ENCODE data around the gene ALG1L2. TPM values are rescaled to one million over a fixed set of nuclear protein-coding genes. Genes with fewer than 3 reads are reported as not detected.
"Not testable (repeated sequence)": the region's sequence is repeated elsewhere in the genome, so short reads cannot be mapped to it uniquely, and the experiment has no call there.

ALG1L2 gene
- polyA plus RNA-seq, 3 donors = not detected

DNA sequence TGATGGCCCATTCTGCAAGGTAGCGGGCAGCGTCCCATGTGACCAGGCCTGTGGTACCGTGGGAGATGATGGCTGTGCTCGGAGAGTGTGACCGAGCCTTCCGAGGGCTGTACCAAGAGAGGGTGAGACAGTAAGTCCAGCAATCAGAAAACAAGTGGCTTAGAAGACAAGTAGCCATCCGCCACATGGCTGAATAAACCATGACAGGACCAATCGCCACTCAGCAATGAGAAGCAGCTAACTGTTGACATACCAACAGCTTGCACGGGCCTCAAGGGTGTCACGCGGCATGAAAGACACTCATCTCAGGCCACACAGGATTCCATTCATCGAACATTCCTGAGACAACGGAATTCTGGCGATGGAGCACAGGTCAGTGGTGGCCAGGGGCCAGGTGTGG, 22.6 kb downstream of the ALG1L2 start:
- H4K20me1 ChIP-seq (ENCODE audit: insufficient read depth, low read length); H3K4me3 Mint-ChIP-seq; H3K4me3 ChIP-seq (replicated peaks in 1 of 3; ENCODE audit: low read depth in 2 of 3, low read length in 3 of 3); H3K4me2 ChIP-seq (replicated peaks; ENCODE audit: extremely low read depth, low read length, poor library complexity, severe bottlenecking); H3K27ac Mint-ChIP-seq; H3K79me2 ChIP-seq (ENCODE audit: insufficient read depth, low read length); H3K27me3 ChIP-seq (ENCODE audit: control insufficient read depth in 2 of 2, insufficient read depth in 2 of 2, low read length in 2 of 2); H3K27me3 Mint-ChIP-seq (ENCODE audit: low read depth in 3 of 3); H3K27ac ChIP-seq (ENCODE audit: low read depth in 1 of 2, low read length in 2 of 2); H3K4me1 Mint-ChIP-seq; H3K36me3 Mint-ChIP-seq; H3K9ac ChIP-seq (ENCODE audit: insufficient read depth, low read length, poor library complexity, severe bottlenecking); H3K36me3 ChIP-seq (replicated peaks in 1 of 2; ENCODE audit: control insufficient read depth in 1 of 2, insufficient read depth in 2 of 2, low read length in 2 of 2); H3K9me3 Mint-ChIP-seq; DNase-seq; H2AFZ ChIP-seq (ENCODE audit: insufficient read depth, low read depth, low read length, poor library complexity, severe bottlenecking); H3K9me3 ChIP-seq (replicated peaks in 1 of 2; ENCODE audit: control insufficient read depth in 1 of 2, insufficient read depth in 1 of 2, low read length in 2 of 2); H3K4me1 ChIP-seq (ENCODE audit: control insufficient read depth in 1 of 2, insufficient read depth in 2 of 2, low read length in 2 of 2): not testable (repeated sequence)
- intact Hi-C loops (cut with micrococcal nuclease) = loop anchor here in 1 of 2 donors (5.0 kb wide), 1 partner anchor 157 kb away; no protein-coding TSS in a partner anchor
- 96% methylated on average over 8 of the region's 14 CpGs for WGBS (ENCODE audit: insufficient coverage)

DNA sequence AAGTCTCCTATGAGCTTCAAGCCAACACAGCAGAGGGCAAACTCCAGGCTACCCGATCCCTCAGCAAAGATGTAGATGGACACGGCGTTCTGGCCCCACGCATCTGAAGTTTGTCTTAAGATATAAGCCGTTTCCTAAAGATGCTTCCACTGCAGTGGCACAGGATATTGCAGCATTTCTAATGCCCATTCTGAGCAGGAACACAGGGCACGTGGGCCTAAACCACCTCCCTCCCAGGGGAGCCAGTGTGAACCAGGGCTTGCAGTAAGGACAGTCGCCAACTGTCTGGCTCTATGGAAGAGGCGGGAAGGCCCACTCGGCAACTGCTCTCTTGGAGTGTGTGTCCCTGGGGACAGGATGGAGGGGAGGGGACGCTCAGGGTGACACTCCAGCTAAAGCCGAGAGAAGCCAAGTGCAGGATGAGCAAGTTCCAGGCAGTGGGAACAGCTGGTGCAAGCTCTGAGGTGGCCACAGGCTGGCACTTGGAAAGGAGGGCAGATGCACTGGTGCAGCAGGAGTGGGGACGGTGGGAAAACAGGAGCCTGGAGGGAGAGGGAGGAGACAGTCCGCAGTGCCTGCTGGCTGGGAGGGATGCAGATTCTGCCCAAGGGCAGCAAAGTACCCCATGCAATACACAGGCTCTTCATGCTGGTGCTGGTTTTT, 25.8 kb downstream of the ALG1L2 start:
- DNase-seq; H3K36me3 ChIP-seq (replicated peaks in 1 of 2; ENCODE audit: control insufficient read depth in 1 of 2, insufficient read depth in 2 of 2, low read length in 2 of 2): not testable (repeated sequence)
- H3K27ac Mint-ChIP-seq = peak overlapping the region in 1 of 7 donors; percentile 61

DNA sequence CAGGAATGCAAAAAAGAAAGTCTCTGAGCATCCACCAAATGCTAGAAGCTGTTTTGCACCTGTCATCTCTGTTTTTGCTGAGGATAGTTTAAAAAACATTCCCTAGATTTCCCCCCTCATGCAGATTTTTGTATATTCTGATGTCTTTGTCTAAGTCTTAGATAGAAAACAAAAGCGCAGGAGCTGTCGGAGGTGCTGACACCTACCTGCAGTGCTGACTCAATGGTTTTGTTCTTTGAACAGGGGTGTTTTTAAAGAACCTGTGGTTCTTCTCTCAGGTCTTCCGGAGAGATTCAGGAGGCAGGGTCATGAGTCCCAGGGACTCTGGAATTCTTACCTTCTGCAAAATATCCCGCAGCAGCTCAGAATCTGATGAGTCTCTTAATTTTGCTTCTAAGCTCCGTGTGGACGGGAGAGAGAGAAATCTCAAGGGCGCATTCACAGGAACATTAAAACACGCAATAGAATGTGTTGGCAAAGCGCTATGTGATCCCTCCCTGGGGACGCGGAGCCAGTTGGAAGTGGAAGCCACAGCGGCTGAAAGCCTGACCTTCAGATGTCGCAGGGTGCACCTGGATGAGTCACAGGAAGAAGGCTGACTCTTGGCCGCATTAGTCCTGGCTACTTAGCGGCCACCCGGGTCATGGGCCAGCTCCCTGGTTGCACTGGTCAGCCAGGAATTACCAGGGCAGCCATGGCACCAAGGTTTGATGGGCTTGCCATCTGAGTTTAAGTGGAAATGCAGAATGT, 27.4 kb downstream of the ALG1L2 start:
- peaks cover 13% of the 10 kb centered on the region in 2 donors for H3K4me1 ChIP-seq (ENCODE audit: control insufficient read depth in 1 of 2, insufficient read depth in 2 of 2, low read length in 2 of 2)
- H3K9me3 Mint-ChIP-seq; H3K36me3 ChIP-seq (replicated peaks in 1 of 2; ENCODE audit: control insufficient read depth in 1 of 2, insufficient read depth in 2 of 2, low read length in 2 of 2); H3K27ac Mint-ChIP-seq; H3K79me2 ChIP-seq (ENCODE audit: insufficient read depth, low read length); H3K27me3 Mint-ChIP-seq (ENCODE audit: low read depth in 3 of 3); H3K9ac ChIP-seq (ENCODE audit: insufficient read depth, low read length, poor library complexity, severe bottlenecking); H3K36me3 Mint-ChIP-seq; H3K27ac ChIP-seq (ENCODE audit: low read depth in 1 of 2, low read length in 2 of 2); H3K27me3 ChIP-seq (ENCODE audit: control insufficient read depth in 2 of 2, insufficient read depth in 2 of 2, low read length in 2 of 2); H2AFZ ChIP-seq (ENCODE audit: insufficient read depth, low read depth, low read length, poor library complexity, severe bottlenecking); intact Hi-C loops (cut with micrococcal nuclease); H3K9me3 ChIP-seq (replicated peaks in 1 of 2; ENCODE audit: control insufficient read depth in 1 of 2, insufficient read depth in 1 of 2, low read length in 2 of 2); H4K20me1 ChIP-seq (ENCODE audit: insufficient read depth, low read length); DNase-seq; H3K4me3 ChIP-seq (replicated peaks in 1 of 3; ENCODE audit: low read depth in 2 of 3, low read length in 3 of 3); H3K4me3 Mint-ChIP-seq; H3K4me2 ChIP-seq (replicated peaks; ENCODE audit: extremely low read depth, low read length, poor library complexity, severe bottlenecking): not testable (repeated sequence)
- H3K4me1 Mint-ChIP-seq = peaks cover 22% of the 10 kb centered on the region
- 96% methylated on average over 7 of the region's 16 CpGs for WGBS (ENCODE audit: insufficient coverage)

More for the DNA sequence above, 25.8 kb downstream of the ALG1L2 start:
- WGBS (ENCODE audit: insufficient coverage) = 50% methylated on average over 4 of the region's 13 CpGs
- H2AFZ ChIP-seq (ENCODE audit: insufficient read depth, low read depth, low read length, poor library complexity, severe bottlenecking); H3K79me2 ChIP-seq (ENCODE audit: insufficient read depth, low read length); H3K4me3 Mint-ChIP-seq; H3K9ac ChIP-seq (ENCODE audit: insufficient read depth, low read length, poor library complexity, severe bottlenecking); intact Hi-C loops (cut with micrococcal nuclease); H3K4me3 ChIP-seq (replicated peaks in 1 of 3; ENCODE audit: low read depth in 2 of 3, low read length in 3 of 3); H3K27me3 ChIP-seq (ENCODE audit: control insufficient read depth in 2 of 2, insufficient read depth in 2 of 2, low read length in 2 of 2); H4K20me1 ChIP-seq (ENCODE audit: insufficient read depth, low read length); H3K4me2 ChIP-seq (replicated peaks; ENCODE audit: extremely low read depth, low read length, poor library complexity, severe bottlenecking); H3K36me3 Mint-ChIP-seq; H3K27ac ChIP-seq (ENCODE audit: low read depth in 1 of 2, low read length in 2 of 2); H3K9me3 Mint-ChIP-seq; H3K27me3 Mint-ChIP-seq (ENCODE audit: low read depth in 3 of 3); H3K9me3 ChIP-seq (replicated peaks in 1 of 2; ENCODE audit: control insufficient read depth in 1 of 2, insufficient read depth in 1 of 2, low read length in 2 of 2): not testable (repeated sequence)
- peaks cover 8 to 10% of the 10 kb centered on the region in 2 donors for H3K4me1 ChIP-seq (ENCODE audit: control insufficient read depth in 1 of 2, insufficient read depth in 2 of 2, low read length in 2 of 2)
- H3K4me1 Mint-ChIP-seq = peaks cover 17% of the 10 kb centered on the region

DNA sequence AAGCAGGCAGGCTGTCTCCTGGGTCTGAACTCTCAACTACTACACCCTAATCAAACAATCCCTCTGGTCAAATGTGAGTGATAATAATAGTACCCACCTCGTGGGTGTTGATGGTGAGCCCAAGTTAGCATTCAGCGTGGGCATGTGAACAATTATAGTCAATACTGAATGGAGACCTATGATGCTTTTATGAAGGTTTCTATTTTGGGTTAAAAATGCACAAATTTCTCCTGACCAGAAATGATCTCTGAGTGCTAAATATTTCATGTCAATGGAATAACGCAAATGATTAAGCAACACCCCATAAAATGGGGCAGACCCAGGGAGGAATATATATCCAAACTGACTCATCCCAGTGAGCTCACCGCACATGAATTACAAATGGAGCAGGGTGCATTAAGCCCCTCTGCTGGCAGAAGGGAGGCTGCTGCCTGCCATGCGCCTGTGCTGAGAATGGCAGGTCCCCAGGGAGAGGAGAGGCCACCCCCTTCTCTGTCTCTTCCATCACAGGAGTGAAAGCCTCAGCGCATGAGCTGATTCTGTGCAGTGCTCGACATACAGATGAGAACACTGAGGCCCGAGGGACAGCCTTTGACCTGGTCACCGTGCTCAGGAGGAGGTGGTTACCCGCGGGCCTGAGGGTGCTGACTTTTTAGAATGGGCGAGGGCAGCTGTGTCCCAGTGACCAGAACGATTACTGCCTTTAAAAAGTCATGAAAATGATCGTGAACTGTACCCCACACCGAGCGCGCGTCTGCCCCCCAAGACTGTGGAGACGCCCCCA, 28.9 kb downstream of the ALG1L2 start:
- H2AFZ ChIP-seq (ENCODE audit: insufficient read depth, low read depth, low read length, poor library complexity, severe bottlenecking) = peak overlapping the region; percentile 95
- H3K4me1 Mint-ChIP-seq = peaks cover 22% of the 10 kb centered on the region
- H3K27ac ChIP-seq (ENCODE audit: low read depth in 1 of 2, low read length in 2 of 2) = peak overlapping the region in 1 of 2 donors; percentile 80
- H3K27ac Mint-ChIP-seq = peak overlapping the region; percentile 69 to 100 (median 98)
- not testable (repeated sequence) for H3K36me3 Mint-ChIP-seq; H3K36me3 ChIP-seq (replicated peaks in 1 of 2; ENCODE audit: control insufficient read depth in 1 of 2, insufficient read depth in 2 of 2, low read length in 2 of 2); H3K9me3 Mint-ChIP-seq; H3K27me3 ChIP-seq (ENCODE audit: control insufficient read depth in 2 of 2, insufficient read depth in 2 of 2, low read length in 2 of 2); H3K9me3 ChIP-seq (replicated peaks in 1 of 2; ENCODE audit: control insufficient read depth in 1 of 2, insufficient read depth in 1 of 2, low read length in 2 of 2); H3K79me2 ChIP-seq (ENCODE audit: insufficient read depth, low read length); H4K20me1 ChIP-seq (ENCODE audit: insufficient read depth, low read length)
- peaks cover 13% of the 10 kb centered on the region in 2 donors for H3K4me1 ChIP-seq (ENCODE audit: control insufficient read depth in 1 of 2, insufficient read depth in 2 of 2, low read length in 2 of 2)
- H3K9ac ChIP-seq (ENCODE audit: insufficient read depth, low read length, poor library complexity, severe bottlenecking) = peak overlapping the region; percentile 54
- H3K4me2 ChIP-seq (replicated peaks; ENCODE audit: extremely low read depth, low read length, poor library complexity, severe bottlenecking) = peak overlapping the region; percentile 62
- intact Hi-C loops (cut with micrococcal nuclease) = loop anchor here (5.0 kb wide), 2 partner anchors 218 to 483 kb away; partner anchors contain the start of gene TMCC1 (in 1 of the 2)
- H3K4me3 Mint-ChIP-seq = peak overlapping the region; percentile 85 to 88
- H3K27me3 Mint-ChIP-seq (ENCODE audit: low read depth in 3 of 3) = peaks cover 6 to 11% (median 10%) of the 10 kb centered on the region in 3 donors
- peak overlapping the region; percentile 65 to 81 (median 71) for H3K4me3 ChIP-seq (replicated peaks in 1 of 3; ENCODE audit: low read depth in 2 of 3, low read length in 3 of 3)
- 3% methylated on average over 15 of the region's 19 CpGs for WGBS (ENCODE audit: insufficient coverage)
- DNase-seq = peak in 1 of 3 donors; percentile 41
